GM19193 (cell line): ENCODE data around the gene HABP4.

Experiments
- POLR2A ChIP-seq: IDR thresholded peaks from 4 replicates; pipeline ENCODE4 v1.6.1; 2011; ENCODE audit not compliant: insufficient read depth, insufficient read length; ENCODE audit errors: extremely low read depth

Gene HABP4

GRCh38 chr9:96495341-96495740 is 45.4 kb downstream of the HABP4 start:
- no peak for TF ChIP-seq POLR2A

- TF ChIP-seq POLR2A, result no peak
Measured at GRCh38 chr9:96496368-96497116, 46.6 kb downstream of the HABP4 start.

GRCh38 chr9:96497117-96497399 is 47.1 kb downstream of the HABP4 start:
- no peak for TF ChIP-seq POLR2A

- TF ChIP-seq POLR2A, result no peak
Measured at GRCh38 chr9:96498796-96499195, 48.8 kb downstream of the HABP4 start.

GRCh38 chr9:96499257-96499656 is 49.3 kb downstream of the HABP4 start:
- TF ChIP-seq POLR2A, result no peak

- TF ChIP-seq POLR2A, result no peak
Measured at GRCh38 chr9:96500696-96501632, 51.0 kb downstream of the HABP4 start.

- TF ChIP-seq POLR2A, result no peak
Measured at GRCh38 chr9:96501633-96502538, 51.9 kb downstream of the HABP4 start.

GRCh38 chr9:96502539-96503373 is 52.8 kb downstream of the HABP4 start:
- TF ChIP-seq POLR2A, result no peak

GRCh38 chr9:96503918-96504317 is 53.9 kb downstream of the HABP4 start:
- TF ChIP-seq POLR2A, result no peak

GRCh38 chr9:96505316-96505991 is 55.5 kb downstream of the HABP4 start:
- no peak for TF ChIP-seq POLR2A

GRCh38 chr9:96508227-96508940 is 58.4 kb downstream of the HABP4 start:
- TF ChIP-seq POLR2A, result no peak

GRCh38 chr9:96509026-96509425 is 59.1 kb downstream of the HABP4 start:
- no peak for TF ChIP-seq POLR2A

- TF ChIP-seq POLR2A, result no peak
Measured at GRCh38 chr9:96509848-96510247, 59.9 kb downstream of the HABP4 start.

GRCh38 chr9:96510258-96510657 is 60.3 kb downstream of the HABP4 start:
- TF ChIP-seq POLR2A, result no peak

- no peak for TF ChIP-seq POLR2A
Measured at GRCh38 chr9:96512240-96512639, 62.3 kb downstream of the HABP4 start.
